Keratinocyte (primary cell): ENCODE data around the gene VPS13D. TPM values are rescaled to one million over a fixed set of nuclear protein-coding genes. Genes with fewer than 3 reads are reported as not detected.

Source experiments
- DNase-seq: peaks from one replicate; pipeline ENCODE4 v3.0.0-alpha.2; 2011; ENCODE audit warnings: low read depth, missing footprints, low spot score
- FAIRE-seq: peaks from 2 replicates; lab custom pipeline; 2011; peaks lifted over from hg19 to GRCh38; lab: Jason Lieb, UNC
- H2AFZ ChIP-seq: 2 replicates; pipeline ENCODE4 v1.6.0; 2012; ENCODE audit warnings: low read length, control low read depth, inconsistent platforms; ENCODE audit not compliant: control insufficient read depth
- H3K27ac ChIP-seq: 2 replicates; pipeline ENCODE4 v1.5.1; 2011; ENCODE audit warnings: low read length; ENCODE audit not compliant: control insufficient read depth, insufficient read depth
- H3K27me3 ChIP-seq: 3 replicates; pipeline ENCODE4 v1.6.0; 2011; ENCODE audit warnings: low read length; ENCODE audit not compliant: control insufficient read depth, insufficient read depth; ENCODE audit errors: extremely low read depth
- H3K36me3 ChIP-seq, 2 experiments: 2 replicates in 1 of 2; 3 replicates in 1 of 2; pipeline ENCODE4 v1.5.1; 2011; ENCODE audit warnings: low read length in 2 of 2, mild to moderate bottlenecking in 1 of 2; ENCODE audit not compliant: control insufficient read depth in 2 of 2, insufficient read depth in 2 of 2; ENCODE audit errors: extremely low read depth in 1 of 2
- H3K4me1 ChIP-seq: 3 replicates; pipeline ENCODE4 v1.5.1; 2011; ENCODE audit warnings: low read length; ENCODE audit not compliant: control insufficient read depth, insufficient read depth; ENCODE audit errors: extremely low read depth
- H3K4me2 ChIP-seq: 3 replicates; pipeline ENCODE4 v1.6.0; 2011; ENCODE audit warnings: low read depth, low read length; ENCODE audit not compliant: control insufficient read depth, insufficient read depth; ENCODE audit errors: extremely low read depth
- H3K4me3 ChIP-seq, 3 experiments: fragments of 200-600 bp in 1 of 3; sonication (generic) in 1 of 3; 2 replicates in 2 of 3; 3 replicates in 1 of 3; pipeline ENCODE4 v1.5.1; 2011 to 2016; ENCODE audit warnings: low read length in 3 of 3, mild to moderate bottlenecking in 3 of 3, control low read depth in 2 of 3, inconsistent platforms in 1 of 3, low read depth in 1 of 3, mixed read lengths in 1 of 3, mixed run types in 1 of 3, moderate library complexity in 1 of 3; ENCODE audit not compliant: control insufficient read depth in 2 of 3, insufficient read depth in 2 of 3; ENCODE audit errors: extremely low read depth in 1 of 3
- H3K79me2 ChIP-seq: 2 replicates; pipeline ENCODE4 v1.6.0; 2012; ENCODE audit warnings: low read length; ENCODE audit not compliant: control insufficient read depth, insufficient read depth
- H3K9ac ChIP-seq: 3 replicates; pipeline ENCODE4 v1.6.0; 2011; ENCODE audit warnings: low read length; ENCODE audit not compliant: control insufficient read depth, insufficient read depth; ENCODE audit errors: extremely low read depth
- H3K9me1 ChIP-seq: 3 replicates; pipeline ENCODE4 v1.6.0; 2011; ENCODE audit warnings: low read length; ENCODE audit not compliant: control insufficient read depth, insufficient read depth; ENCODE audit errors: extremely low read depth
- H3K9me3 ChIP-seq: 2 replicates; pipeline ENCODE4 v1.5.1; 2012; ENCODE audit warnings: low read depth, low read length; ENCODE audit not compliant: control insufficient read depth
- H4K20me1 ChIP-seq: 3 replicates; pipeline ENCODE4 v1.6.0; 2011; ENCODE audit warnings: low read length; ENCODE audit not compliant: control insufficient read depth, insufficient read depth; ENCODE audit errors: extremely low read depth
- EZH2 ChIP-seq: IDR thresholded peaks from one replicate; pipeline ENCODE4 v1.6.1; 2012; ENCODE audit warnings: inconsistent platforms, mild to moderate bottlenecking, low read length, moderate library complexity
- dilution Hi-C: fragments of 300-500 bp; cut with MboI; formaldehyde crosslinking; loops from one replicate; pipeline ENCODE4 v1.7.0; 2020; ENCODE audit warnings: low sequenced_read_pairs; ENCODE audit not compliant: extremely low pct_ligation_motif_present
- polyA plus RNA-seq, 5 experiments: library from polyadenylated mRNA; depleted of rRNA in 3 of 5; stranded (reverse) in 3 of 5; stranded (forward) in 1 of 5; unstranded in 1 of 5; fragments of >200 nt; gene quantifications; 1 replicate in 1 of 5; 2 replicates in 3 of 5; 3 replicates in 1 of 5; pipeline versions ENCODE4 v1.2.1 to v1.2.3, GENCODE V29; 2011 to 2012; ENCODE audit warnings: missing spikeins in 2 of 5, low read depth in 1 of 5, low replicate concordance in 1 of 5
- TF ChIP-seq, protein P1 (sequence below), 3 experiments: IDR thresholded peaks in 1 of 3; conservative IDR thresholded peaks in 1 of 3; optimal IDR thresholded peaks in 1 of 3; 2 replicates in 2 of 3; 3 replicates in 1 of 3; pipeline versions ENCODE3 to v1.5.1; 2011; ENCODE audit warnings: low read length in 3 of 3, mild to moderate bottlenecking in 3 of 3, moderate library complexity in 2 of 3, control low read depth in 1 of 3, inconsistent platforms in 1 of 3; ENCODE audit not compliant: insufficient read depth in 2 of 3; ENCODE audit errors: extremely low read depth in 1 of 3

The VPS13D gene
- polyA plus RNA-seq, 1 donor (not counting 4 experiments of a cell fraction or from before 2014, with no cell fraction given): 19.0 TPM

DNA sequence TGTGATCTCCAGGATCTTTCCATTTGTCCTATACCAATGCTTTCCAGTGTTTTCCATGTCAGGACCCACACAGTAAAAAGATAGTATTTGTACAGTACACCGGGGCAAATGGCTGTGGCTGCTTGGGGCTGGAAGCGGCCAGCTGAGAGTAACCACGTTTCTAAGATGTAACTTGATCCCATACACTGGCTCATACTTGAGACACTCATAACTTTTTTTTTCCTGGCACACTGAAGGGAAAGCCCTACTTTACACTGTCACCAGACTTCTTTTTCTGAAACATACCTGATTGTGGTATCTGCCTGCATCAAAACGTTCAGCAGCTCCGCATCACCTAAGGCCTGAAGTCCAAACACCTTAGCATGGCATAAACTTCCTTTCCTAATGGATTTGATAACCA lies 21.6 kb downstream of the VPS13D start:
- DNase-seq: no peak
- dilution Hi-C loops: no loop called here
- H3K4me3 ChIP-seq: no peak overlapping the region
- H3K9me3 ChIP-seq: no peaks in the 10 kb centered on the region
- no peak overlapping the region for H3K9ac ChIP-seq
- no peak for TF ChIP-seq EZH2
- TF ChIP-seq, protein P1, sequence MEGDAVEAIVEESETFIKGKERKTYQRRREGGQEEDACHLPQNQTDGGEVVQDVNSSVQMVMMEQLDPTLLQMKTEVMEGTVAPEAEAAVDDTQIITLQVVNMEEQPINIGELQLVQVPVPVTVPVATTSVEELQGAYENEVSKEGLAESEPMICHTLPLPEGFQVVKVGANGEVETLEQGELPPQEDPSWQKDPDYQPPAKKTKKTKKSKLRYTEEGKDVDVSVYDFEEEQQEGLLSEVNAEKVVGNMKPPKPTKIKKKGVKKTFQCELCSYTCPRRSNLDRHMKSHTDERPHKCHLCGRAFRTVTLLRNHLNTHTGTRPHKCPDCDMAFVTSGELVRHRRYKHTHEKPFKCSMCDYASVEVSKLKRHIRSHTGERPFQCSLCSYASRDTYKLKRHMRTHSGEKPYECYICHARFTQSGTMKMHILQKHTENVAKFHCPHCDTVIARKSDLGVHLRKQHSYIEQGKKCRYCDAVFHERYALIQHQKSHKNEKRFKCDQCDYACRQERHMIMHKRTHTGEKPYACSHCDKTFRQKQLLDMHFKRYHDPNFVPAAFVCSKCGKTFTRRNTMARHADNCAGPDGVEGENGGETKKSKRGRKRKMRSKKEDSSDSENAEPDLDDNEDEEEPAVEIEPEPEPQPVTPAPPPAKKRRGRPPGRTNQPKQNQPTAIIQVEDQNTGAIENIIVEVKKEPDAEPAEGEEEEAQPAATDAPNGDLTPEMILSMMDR (optimal IDR thresholded peaks at IDR 0.05 in 1 of 3, IDR thresholded peaks at IDR 0.05 in 1 of 3, conservative IDR thresholded peaks at IDR 0.05 in 1 of 3; ENCODE audit: extremely low read depth in 1 of 3, insufficient read depth in 2 of 3, low read length in 3 of 3): no peak
- H3K27ac ChIP-seq: no peak overlapping the region
- H3K79me2 ChIP-seq: no peaks in the 10 kb centered on the region
- FAIRE-seq: no peak
- peaks cover 22 to 24% of the 10 kb centered on the region in 2 experiments for H3K36me3 ChIP-seq
- no peak overlapping the region for H2AFZ ChIP-seq
- no peaks in the 10 kb centered on the region for H3K27me3 ChIP-seq
- H3K4me2 ChIP-seq: no peak overlapping the region
- H3K4me1 ChIP-seq: no peaks in the 10 kb centered on the region
- H3K9me1 ChIP-seq: no peaks in the 10 kb centered on the region
- H4K20me1 ChIP-seq: no peaks in the 10 kb centered on the region

DNA sequence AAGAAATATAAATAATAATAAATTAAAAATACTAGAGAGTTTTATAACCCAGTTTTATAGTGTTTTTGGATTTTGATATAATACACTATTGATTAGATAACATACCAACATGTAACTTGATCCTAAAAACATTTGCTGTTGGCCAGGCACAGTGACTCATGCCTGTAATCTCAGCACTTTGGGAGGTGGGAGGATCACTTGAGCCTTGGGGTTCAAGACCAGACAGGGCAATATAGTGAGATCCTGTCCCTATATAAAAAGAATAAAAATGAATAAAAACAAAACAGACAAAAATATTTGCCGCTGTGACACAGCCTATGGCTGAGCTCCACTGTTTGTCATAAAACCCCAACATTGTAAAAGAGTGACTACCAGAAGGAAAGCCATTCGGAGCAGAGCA lies 26.1 kb downstream of the VPS13D start:
- no peak for FAIRE-seq
- Histone ChIP-seq H3K9me1 (no peaks in the 10 kb centered on the region), H2AFZ (no peak overlapping the region), H3K4me3 (no peak overlapping the region), H3K4me2 (no peak overlapping the region), H3K27ac (no peak overlapping the region), H3K36me3 (peaks cover 23 to 29% of the 10 kb centered on the region in 2 experiments), H3K4me1 (no peaks in the 10 kb centered on the region), H4K20me1 (no peaks in the 10 kb centered on the region), H3K27me3 (no peaks in the 10 kb centered on the region), H3K79me2 (no peaks in the 10 kb centered on the region), H3K9me3 (no peaks in the 10 kb centered on the region), H3K9ac (no peak overlapping the region)
- no peak for DNase-seq
- no peak for TF ChIP-seq EZH2
- TF ChIP-seq, protein P1 (optimal IDR thresholded peaks at IDR 0.05 in 1 of 3, IDR thresholded peaks at IDR 0.05 in 1 of 3, conservative IDR thresholded peaks at IDR 0.05 in 1 of 3; ENCODE audit: extremely low read depth in 1 of 3, insufficient read depth in 2 of 3, low read length in 3 of 3): no peak
- dilution Hi-C loops: no loop called here
